Calu3 (cell line): ENCODE measurements around the gene WWOX. TPM values are rescaled to one million over a fixed set of nuclear protein-coding genes. Genes with fewer than 3 reads are reported as not detected.

Experiments
- BruUV-seq: library from RNA; stranded (reverse); fragments of 400-500 nt; replicated peaks from 2 replicates; lab custom pipeline; 2021; lab: Mats Ljungman, UMichigan
- CTCF ChIA-PET: fragments of 300-600 bp; sonication (Branson Sonifier 250); formaldehyde crosslinking; loops from one replicate; lab custom pipeline; 2022; ENCODE audit warnings: antibody characterized with exemption; lab: Charles Lee
- DNase-seq: peaks from one replicate; pipeline ENCODE4 v3.0.0; 2022
- H3K27ac Mint-ChIP-seq: one replicate; pipeline ENCODE4 v1.8.0; 2022; ENCODE audit warnings: mixed read lengths; ENCODE audit not compliant: unreplicated experiment
- H3K27me3 Mint-ChIP-seq: one replicate; pipeline ENCODE4 v1.8.0; 2022; ENCODE audit warnings: mixed read lengths; ENCODE audit not compliant: unreplicated experiment
- H3K36me3 Mint-ChIP-seq: one replicate; pipeline ENCODE4 v1.8.0; 2022; ENCODE audit warnings: mild to moderate bottlenecking, moderate library complexity, mixed read lengths; ENCODE audit not compliant: insufficient read depth, unreplicated experiment
- H3K4me1 Mint-ChIP-seq: one replicate; pipeline ENCODE4 v1.8.0; 2022; ENCODE audit warnings: mild to moderate bottlenecking, low read depth, mixed read lengths; ENCODE audit not compliant: unreplicated experiment
- H3K4me3 Mint-ChIP-seq: one replicate; pipeline ENCODE4 v1.8.0; 2022; ENCODE audit warnings: mild to moderate bottlenecking, low read depth, moderate library complexity, mixed read lengths; ENCODE audit not compliant: unreplicated experiment
- H3K9me3 Mint-ChIP-seq: one replicate; pipeline ENCODE4 v1.8.0; 2022; ENCODE audit warnings: low read depth, mixed read lengths; ENCODE audit not compliant: unreplicated experiment
- intact Hi-C: fragments of 100-400 bp; cut with micrococcal nuclease; formaldehyde crosslinking; loops from one replicate; pipeline ENCODE4 v1.10.0; 2022; ENCODE audit not compliant: unreplicated experiment
- total RNA-seq: library from RNA; stranded (reverse); gene quantifications from 2 replicates; pipeline ENCODE4 v1.2.3, GENCODE V29; 2022
- TF ChIP-seq, protein P1 (sequence below): fragments of 200-600 bp; IDR thresholded peaks from one replicate; pipeline ENCODE4 v1.8.0; 2022; ENCODE audit warnings: antibody characterized with exemption; ENCODE audit not compliant: unreplicated experiment

WWOX gene
- total RNA-seq, 1 experiment from 2014 or later = 33.5 TPM

DNA sequence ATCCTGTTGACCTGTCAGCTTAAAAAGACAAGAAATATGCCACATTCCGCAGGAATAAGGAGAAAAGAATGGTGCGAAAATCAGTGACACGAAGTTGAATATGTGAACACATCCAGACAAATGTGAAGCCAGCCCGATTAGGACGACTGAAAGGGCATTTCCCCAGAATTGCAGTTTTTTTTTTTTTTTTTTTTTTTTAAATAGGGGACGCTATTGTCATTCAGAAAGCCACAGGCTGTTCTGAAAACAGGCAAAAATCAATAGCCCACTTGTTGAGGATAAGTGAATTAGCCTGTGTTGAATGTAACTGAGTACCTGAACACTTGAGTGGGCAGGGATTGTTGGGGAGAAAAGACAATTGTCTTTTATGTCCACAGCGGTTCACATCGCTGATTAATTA, 507.1 kb downstream of the WWOX start:
- H3K27me3 Mint-ChIP-seq = no peaks in the 10 kb centered on the region
- CTCF ChIA-PET = no interaction called here
- TF ChIP-seq, protein P1, sequence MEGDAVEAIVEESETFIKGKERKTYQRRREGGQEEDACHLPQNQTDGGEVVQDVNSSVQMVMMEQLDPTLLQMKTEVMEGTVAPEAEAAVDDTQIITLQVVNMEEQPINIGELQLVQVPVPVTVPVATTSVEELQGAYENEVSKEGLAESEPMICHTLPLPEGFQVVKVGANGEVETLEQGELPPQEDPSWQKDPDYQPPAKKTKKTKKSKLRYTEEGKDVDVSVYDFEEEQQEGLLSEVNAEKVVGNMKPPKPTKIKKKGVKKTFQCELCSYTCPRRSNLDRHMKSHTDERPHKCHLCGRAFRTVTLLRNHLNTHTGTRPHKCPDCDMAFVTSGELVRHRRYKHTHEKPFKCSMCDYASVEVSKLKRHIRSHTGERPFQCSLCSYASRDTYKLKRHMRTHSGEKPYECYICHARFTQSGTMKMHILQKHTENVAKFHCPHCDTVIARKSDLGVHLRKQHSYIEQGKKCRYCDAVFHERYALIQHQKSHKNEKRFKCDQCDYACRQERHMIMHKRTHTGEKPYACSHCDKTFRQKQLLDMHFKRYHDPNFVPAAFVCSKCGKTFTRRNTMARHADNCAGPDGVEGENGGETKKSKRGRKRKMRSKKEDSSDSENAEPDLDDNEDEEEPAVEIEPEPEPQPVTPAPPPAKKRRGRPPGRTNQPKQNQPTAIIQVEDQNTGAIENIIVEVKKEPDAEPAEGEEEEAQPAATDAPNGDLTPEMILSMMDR = no peak
- no peak for DNase-seq
- intact Hi-C loops = no loop called here
- H3K36me3 Mint-ChIP-seq = no peaks in the 10 kb centered on the region
- H3K27ac Mint-ChIP-seq = no peak overlapping the region
- H3K4me3 Mint-ChIP-seq = no peak overlapping the region
- BruUV-seq = no TSS peak
- no peaks in the 10 kb centered on the region for H3K4me1 Mint-ChIP-seq
- peaks cover 9% of the 10 kb centered on the region for H3K9me3 Mint-ChIP-seq

DNA sequence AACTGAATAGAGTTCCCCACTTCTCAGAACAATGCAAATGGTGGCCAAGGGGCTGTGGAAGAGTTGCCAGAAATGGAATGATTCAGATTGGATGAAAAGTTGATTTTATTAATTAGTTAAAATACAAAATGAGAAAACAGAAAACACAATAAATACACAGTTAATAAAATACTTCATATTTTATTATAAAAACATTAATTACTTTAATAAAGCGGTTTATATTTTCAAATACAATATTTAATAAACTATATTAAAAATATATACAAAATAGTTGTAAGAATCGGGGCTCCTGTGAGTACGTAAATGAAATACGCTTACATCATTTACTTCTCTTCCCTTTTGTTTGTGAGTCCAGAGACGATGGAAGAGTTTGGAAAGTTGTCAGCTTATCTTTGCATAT, 507.6 kb downstream of the WWOX start:
- intact Hi-C loops = no loop called here
- TF ChIP-seq, protein P1 = no peak
- BruUV-seq = no TSS peak

DNA sequence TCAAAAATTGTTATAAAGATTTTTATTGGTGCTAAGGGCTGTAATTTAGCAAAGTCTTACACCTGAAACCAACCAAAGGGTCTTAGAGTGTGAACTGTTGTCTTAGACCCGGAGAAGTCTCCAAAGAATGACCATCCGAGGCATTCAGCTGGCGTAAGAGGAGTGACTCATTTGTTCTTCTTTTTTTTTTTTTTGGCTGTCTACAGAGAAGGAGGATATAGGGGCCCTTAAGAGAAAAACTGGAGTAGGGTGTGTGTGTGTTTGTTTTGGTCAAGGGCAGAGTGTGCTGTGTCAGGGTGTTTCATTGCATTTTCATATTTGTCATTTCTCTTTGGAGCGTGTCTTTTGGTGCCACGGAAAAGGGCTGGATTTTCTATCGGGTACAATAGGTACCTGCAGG, 508.0 kb downstream of the WWOX start:
- CTCF ChIA-PET = interaction anchor here (0.6 kb wide), 1 partner anchor 840 kb away, joined by 4 read pairs; no protein-coding TSS in a partner anchor
- Mint-ChIP-seq H3K27me3 (no peaks in the 10 kb centered on the region), H3K27ac (no peak overlapping the region), H3K9me3 (peaks cover 9% of the 10 kb centered on the region), H3K4me1 (no peaks in the 10 kb centered on the region), H3K36me3 (no peaks in the 10 kb centered on the region), H3K4me3 (no peak overlapping the region)
- BruUV-seq = no TSS peak
- intact Hi-C loops = no loop called here
- no peak for DNase-seq
- TF ChIP-seq, protein P1 = no peak

More for the DNA sequence above, 507.6 kb downstream of the WWOX start:
- Mint-ChIP-seq H3K4me3 (no peak overlapping the region), H3K27me3 (no peaks in the 10 kb centered on the region), H3K4me1 (no peaks in the 10 kb centered on the region), H3K36me3 (no peaks in the 10 kb centered on the region), H3K9me3 (peaks cover 9% of the 10 kb centered on the region), H3K27ac (no peak overlapping the region)
- CTCF ChIA-PET = interaction anchor here (0.6 kb wide), 1 partner anchor 839 kb away, joined by 4 read pairs; no protein-coding TSS in a partner anchor
- no peak for DNase-seq

DNA sequence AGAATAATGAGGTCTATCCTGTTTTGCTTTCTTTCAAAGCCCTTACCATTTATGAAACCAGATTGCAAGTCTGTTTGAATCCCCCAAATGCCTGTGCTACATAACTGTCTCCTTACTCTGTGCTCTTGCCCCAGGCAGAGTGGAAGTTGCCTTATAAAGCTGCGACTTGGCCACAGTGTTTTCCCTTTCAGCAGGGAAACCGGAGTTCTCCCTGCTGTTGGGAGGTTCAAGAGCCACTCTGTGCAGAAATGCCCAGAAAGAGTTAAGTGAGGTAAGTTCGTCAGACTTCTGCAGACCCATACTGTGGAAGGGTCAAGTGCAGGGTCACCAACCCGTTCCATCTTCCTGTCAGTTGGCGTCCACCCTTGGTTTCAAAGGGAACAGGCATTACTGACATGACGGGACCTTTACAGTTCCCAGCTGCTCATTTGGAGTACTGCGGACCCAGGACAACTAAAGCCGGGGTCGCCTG, 508.9 kb downstream of the WWOX start:
- Mint-ChIP-seq H3K27ac (no peak overlapping the region), H3K27me3 (no peaks in the 10 kb centered on the region), H3K36me3 (no peaks in the 10 kb centered on the region), H3K4me3 (no peak overlapping the region), H3K9me3 (peaks cover 4% of the 10 kb centered on the region), H3K4me1 (no peaks in the 10 kb centered on the region)
- TF ChIP-seq, protein P1 = no peak
- intact Hi-C loops = no loop called here
- BruUV-seq = no TSS peak
- DNase-seq = no peak
- CTCF ChIA-PET = no interaction called here
